ENCODE measurements around the gene RAE1. TPM values are rescaled to one million over a fixed set of nuclear protein-coding genes. Genes with fewer than 3 reads are reported as not detected.

Gene RAE1
- total RNA-seq, 1 experiment from 2014 or later: 53.1 TPM

- Histone ChIP-seq H4K20me1 (ENCODE audit: control insufficient read depth, insufficient read depth, insufficient read length) (no peaks in the 10 kb centered on the region), H2BK5ac (ENCODE audit: insufficient read length, low read length) (no peak overlapping the region), H2BK120ac (ENCODE audit: low read depth, low read length, poor library complexity, severe bottlenecking) (no peak overlapping the region), H4K91ac (ENCODE audit: insufficient read length, low read depth, low read length) (no peak overlapping the region), H3K4me2 (ENCODE audit: insufficient read depth, insufficient read length, low read length) (no peak overlapping the region), H3K9ac (ENCODE audit: extremely low read depth, insufficient read length, low read length) (no peak overlapping the region), H3K23ac (ENCODE audit: insufficient read length, low read depth, low read length) (no peak overlapping the region), H2AK5ac (ENCODE audit: insufficient read length, low read length) (no peak overlapping the region), H3K56ac (ENCODE audit: insufficient read length, low read depth, low read length) (no peak overlapping the region), H4K5ac (ENCODE audit: insufficient read length, low read depth, low read length) (no peak overlapping the region), H2AFZ (ENCODE audit: low read length) (no peak overlapping the region), H3K27ac (ENCODE audit: insufficient read length, low read depth, low read length) (no peak overlapping the region), H3K79me2 (ENCODE audit: insufficient read depth, low read length) (no peaks in the 10 kb centered on the region), H3K79me1 (ENCODE audit: insufficient read depth, low read depth, low read length, poor library complexity, severe bottlenecking) (no peaks in the 10 kb centered on the region), H2BK12ac (ENCODE audit: insufficient read length, low read depth, low read length) (no peak overlapping the region), H3K14ac (ENCODE audit: insufficient read depth, low read length) (no peak overlapping the region), H3K27me3 (ENCODE audit: insufficient read depth, low read length) (no peaks in the 10 kb centered on the region), H3K18ac (ENCODE audit: insufficient read length, low read depth, low read length) (no peak overlapping the region), H2BK20ac (ENCODE audit: low read depth, low read length, poor library complexity, severe bottlenecking) (no peak overlapping the region), H3K4me1 (ENCODE audit: insufficient read depth, low read length) (no peaks in the 10 kb centered on the region), H2BK15ac (ENCODE audit: low read depth, low read length) (no peak overlapping the region), H3K9me3 (ENCODE audit: control insufficient read depth, low read depth, low read length) (no peaks in the 10 kb centered on the region), H4K8ac (replicated peaks; ENCODE audit: insufficient read length, low read depth, low read length) (no peak overlapping the region), H3K4ac (ENCODE audit: low read depth, low read length) (no peak overlapping the region), H3K23me2 (ENCODE audit: insufficient read length, low read depth, low read length, poor library complexity, severe bottlenecking) (no peaks in the 10 kb centered on the region), H3T11ph (ENCODE audit: low read length) (no peak overlapping the region)
- Mint-ChIP-seq H3K4me1 (peaks cover 10% of the 10 kb centered on the region in 2 experiments), H3K27ac (no peak overlapping the region), H3K4me3 (no peak overlapping the region), H3K9me3 (no peaks in the 10 kb centered on the region), H3K36me3 (ENCODE audit: insufficient read depth in 1 of 3, low read depth in 3 of 3) (peaks cover 38 to 68% (median 59%) of the 10 kb centered on the region in 3 experiments), H3K27me3 (ENCODE audit: low read depth) (no peaks in the 10 kb centered on the region)
- WGBS (ENCODE audit: extremely low coverage, insufficient read length, low lambda C conversion rate): no CpG with 5 or more reads among the region's 16 CpGs
- DNase-seq: no peak
- TF ChIP-seq CTCF (conservative IDR thresholded peaks at IDR 0.05): no peak
Measured at GRCh38 chr20:57378107-57378506, 27.1 kb downstream of the RAE1 start.
